ENCODE measurements around the gene PRSS12.

DNA sequence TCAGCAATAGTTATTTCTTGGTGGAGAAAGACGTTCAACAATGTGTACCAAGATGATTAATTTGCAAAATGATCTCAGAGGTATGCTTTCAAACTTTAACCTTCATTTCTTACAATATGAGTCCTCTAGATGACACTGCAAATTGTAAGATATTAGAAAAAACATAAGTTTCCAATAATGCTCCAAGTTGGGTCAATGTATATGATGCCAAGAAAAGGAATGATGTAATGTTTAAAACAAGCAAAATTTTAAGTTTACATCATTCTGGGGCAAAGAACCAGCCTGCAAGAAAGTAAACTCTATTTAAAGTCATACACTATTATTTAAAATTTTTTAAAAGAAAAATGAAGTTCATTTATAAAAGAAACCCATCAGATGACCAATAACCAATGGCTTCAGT, 56.1 kb downstream of the PRSS12 start:
- TF ChIP-seq FOXK2 (IDR thresholded peaks at IDR 0.05) (no peak), SP1 (IDR thresholded peaks at IDR 0.05) (no peak), BHLHE40 (IDR thresholded peaks at IDR 0.05; ENCODE audit: borderline replicate concordance) (no peak), FOXM1 (IDR thresholded peaks at IDR 0.05; ENCODE audit: borderline replicate concordance) (no peak), SUZ12 (IDR thresholded peaks at IDR 0.05) (no peak), PKNOX1 (IDR thresholded peaks at IDR 0.05) (no peak), ZNF384 (IDR thresholded peaks at IDR 0.05) (no peak), NFRKB (IDR thresholded peaks at IDR 0.05) (no peak)

Data from HEK293T (cell line).